ENCODE results near the gene PREX1. TPM values are rescaled to one million over a fixed set of nuclear protein-coding genes. Genes with fewer than 3 reads are reported as not detected.

PREX1 gene
- polyA plus RNA-seq, 1 of the 3 experiments (the other 2 are of a cell fraction): 5.3 TPM

- no peak overlapping the region for H2AFZ ChIP-seq (ENCODE audit: low read depth)
- H3K4me3 ChIP-seq (ENCODE audit: low read depth in 2 of 2, low read length in 1 of 2): no peak overlapping the region
- H4K20me1 ChIP-seq (ENCODE audit: insufficient read depth): no peaks in the 10 kb centered on the region
- H3K9me2 ChIP-seq: no peaks in the 10 kb centered on the region
- H3K4me1 ChIP-seq (ENCODE audit: control insufficient read depth in 1 of 2, insufficient read depth in 2 of 2, low read depth in 1 of 2, low read length in 1 of 2): 0 out of 4 replicates have a peak, but pooled peaks cover 0 to 10% of the 10 kb centered on the region in 2 experiments
- no peaks in the 10 kb centered on the region for H3K36me3 ChIP-seq (replicated peaks in 1 of 2; ENCODE audit: control insufficient read depth in 1 of 2, insufficient read depth in 2 of 2, low read length in 1 of 2)
- TF ChIP-seq EZH2phosphoT487 (IDR thresholded peaks at IDR 0.05; ENCODE audit: borderline replicate concordance, low read depth): no peak
- TF ChIP-seq NRF1 (IDR thresholded peaks at IDR 0.05; ENCODE audit: low read depth, low read length): no peak
- TF ChIP-seq USF1 (IDR thresholded peaks at IDR 0.05; ENCODE audit: borderline replicate concordance, low read depth): no peak
- TF ChIP-seq MEF2A (IDR thresholded peaks at IDR 0.05; ENCODE audit: borderline replicate concordance, low read depth): no peak
- TF ChIP-seq RFX5 (IDR thresholded peaks at IDR 0.05; ENCODE audit: low read length): no peak
- no peak for TF ChIP-seq IRF3 (IDR thresholded peaks at IDR 0.05; ENCODE audit: low read depth, low read length)
- DNase-seq: no peak
- WGBS (ENCODE audit: low lambda C conversion rate): 86% methylated on average over 11 of the region's 11 CpGs
- H3K9ac ChIP-seq: no peak overlapping the region
- no peaks in the 10 kb centered on the region for H3K9me3 ChIP-seq
- no peaks in the 10 kb centered on the region for H3K27me3 ChIP-seq (ENCODE audit: insufficient read depth)
- POLR2A ChIA-PET: no interaction called here
- no peak overlapping the region for H3K27ac ChIP-seq (ENCODE audit: low read depth in 2 of 2, low read length in 1 of 2)
- no peaks in the 10 kb centered on the region for H3F3A ChIP-seq (replicated peaks; ENCODE audit: insufficient read depth)
- H3K79me2 ChIP-seq (ENCODE audit: insufficient read depth): no peaks in the 10 kb centered on the region
- H3K4me2 ChIP-seq: no peak overlapping the region
- CTCF ChIA-PET: interaction anchor here (1.0 kb wide), 1 partner anchor 182 kb away, joined by 3 read pairs; no protein-coding TSS in a partner anchor
These were observed 11.5 kb upstream of the PREX1 start for GRCh38 chr20:48839154-48839917.

- H3F3A ChIP-seq (replicated peaks; ENCODE audit: insufficient read depth): no peaks in the 10 kb centered on the region
- no peaks in the 10 kb centered on the region for H3K79me2 ChIP-seq (ENCODE audit: insufficient read depth)
- H3K4me1 ChIP-seq (ENCODE audit: control insufficient read depth in 1 of 2, insufficient read depth in 2 of 2, low read depth in 1 of 2, low read length in 1 of 2): peaks cover 0 to 10% of the 10 kb centered on the region in 2 experiments; a peak in 1 of 4 replicates
- WGBS (ENCODE audit: low lambda C conversion rate): 92% methylated on average over 3 of the region's 3 CpGs
- ChIA-PET CTCF (no interaction called here), POLR2A (no interaction called here)
- no peak overlapping the region for H3K4me2 ChIP-seq
- H3K4me3 ChIP-seq (ENCODE audit: low read depth in 2 of 2, low read length in 1 of 2): no peak overlapping the region
- no peaks in the 10 kb centered on the region for H3K36me3 ChIP-seq (replicated peaks in 1 of 2; ENCODE audit: control insufficient read depth in 1 of 2, insufficient read depth in 2 of 2, low read length in 1 of 2)
- no peaks in the 10 kb centered on the region for H4K20me1 ChIP-seq (ENCODE audit: insufficient read depth)
- H3K9me3 ChIP-seq: no peaks in the 10 kb centered on the region
- no peak overlapping the region for H2AFZ ChIP-seq (ENCODE audit: low read depth)
- TF ChIP-seq RCOR1 (IDR thresholded peaks at IDR 0.05; ENCODE audit: low read length): no peak
- no peak for TF ChIP-seq EZH2phosphoT487 (IDR thresholded peaks at IDR 0.05; ENCODE audit: borderline replicate concordance, low read depth)
- no peak for TF ChIP-seq CTCF (IDR thresholded peaks at IDR 0.05)
- TF ChIP-seq SMC3 (IDR thresholded peaks at IDR 0.05; ENCODE audit: low read depth, low read length): no peak
- TF ChIP-seq ZBTB33 (IDR thresholded peaks at IDR 0.05; ENCODE audit: borderline replicate concordance, low read depth): no peak
- no peak for TF ChIP-seq REST (IDR thresholded peaks at IDR 0.05; ENCODE audit: low read depth, low read length)
- no peak overlapping the region for H3K9ac ChIP-seq
- H3K9me2 ChIP-seq: no peaks in the 10 kb centered on the region
- no peak overlapping the region for H3K27ac ChIP-seq (ENCODE audit: low read depth in 2 of 2, low read length in 1 of 2)
- no peaks in the 10 kb centered on the region for H3K27me3 ChIP-seq (ENCODE audit: insufficient read depth)
- no peak for DNase-seq
These were observed 9.2 kb upstream of the PREX1 start for GRCh38 chr20:48837014-48837413.
